Testis (tissue), 3 donors: ENCODE data around the gene KCNK4. TPM values are rescaled to one million over a fixed set of nuclear protein-coding genes. Genes with fewer than 3 reads are reported as not detected.

ENCODE experiments used
- DNase-seq: peaks from one replicate; pipeline ENCODE4 v3.0.0-alpha.2; 2019
- H3K27ac ChIP-seq, 2 donors: fragments of 200-600 bp; sonication (generic); one replicate each; pipeline ENCODE4 v1.5.1; 2019
- H3K27me3 ChIP-seq: fragments of 200-600 bp; sonication (generic); one replicate; pipeline ENCODE4 v1.5.1; 2019
- H3K36me3 ChIP-seq: fragments of 200-600 bp; sonication (generic); one replicate; pipeline ENCODE4 v1.5.1; 2017; ENCODE audit warnings: low read depth; ENCODE audit errors: missing control alignments
- H3K4me1 ChIP-seq: fragments of 200-600 bp; sonication (generic); one replicate; pipeline ENCODE4 v1.5.1; 2019
- H3K4me3 ChIP-seq, 2 donors: fragments of 200-600 bp; sonication (generic); one replicate each; pipeline ENCODE4 v1.5.1; 2017 to 2019
- H3K9me3 ChIP-seq: fragments of 200-600 bp; sonication (generic); one replicate; pipeline ENCODE4 v1.5.1; 2017
- POLR2A ChIP-seq: fragments of 450-650 bp; IDR thresholded peaks from one replicate; pipeline ENCODE4 v1.6.1; 2017; ENCODE audit warnings: antibody characterized with exemption, mild to moderate bottlenecking, moderate library complexity
- WGBS, 2 donors: methylation state at CpG; one replicate each; pipeline ENCODE4 v1.1.5; 2018; 5-methylcytosine and 5-hydroxymethylcytosine counted together
- intact Hi-C: fragments of 100-400 bp; cut with DNase I; formaldehyde crosslinking; loops from one replicate; pipeline ENCODE4 v1.15.1; 2023; ENCODE audit warnings: low total_unique reads
- polyA plus RNA-seq: library from polyadenylated mRNA; stranded (reverse); fragments of 350-450 nt; fragmentation: Illumina TruSeq; extraction: RNeasy Lipid Tissue Mini Kit (QIAGEN cat#74804); gene quantifications from one replicate; pipeline ENCODE4 v1.2.3, GENCODE V29; 2014; ENCODE audit warnings: low read depth, low replicate concordance; ENCODE audit not compliant: insufficient read depth
- total RNA-seq, 2 donors: library from RNA; depleted of rRNA; stranded (reverse); fragments of >200 nt; gene quantifications; one replicate each; pipeline ENCODE4 v1.2.3, GENCODE V29; 2016
- TF ChIP-seq, protein P1 (sequence below), 3 experiments: fragments of 450-650 bp in 2 of 3; fragments of 200-600 bp in 1 of 3; sonication (generic) in 1 of 3; IDR thresholded peaks; one replicate each; pipeline ENCODE4 v1.5.1; 2016 to 2019; ENCODE audit warnings: antibody characterized with exemption in 3 of 3, mild to moderate bottlenecking in 2 of 3, moderate library complexity in 1 of 3

Gene KCNK4
- total and polyA plus RNA-seq, 3 donors from 2014 or later = 0.24 TPM; not detected in 2

- TF ChIP-seq, protein P1, sequence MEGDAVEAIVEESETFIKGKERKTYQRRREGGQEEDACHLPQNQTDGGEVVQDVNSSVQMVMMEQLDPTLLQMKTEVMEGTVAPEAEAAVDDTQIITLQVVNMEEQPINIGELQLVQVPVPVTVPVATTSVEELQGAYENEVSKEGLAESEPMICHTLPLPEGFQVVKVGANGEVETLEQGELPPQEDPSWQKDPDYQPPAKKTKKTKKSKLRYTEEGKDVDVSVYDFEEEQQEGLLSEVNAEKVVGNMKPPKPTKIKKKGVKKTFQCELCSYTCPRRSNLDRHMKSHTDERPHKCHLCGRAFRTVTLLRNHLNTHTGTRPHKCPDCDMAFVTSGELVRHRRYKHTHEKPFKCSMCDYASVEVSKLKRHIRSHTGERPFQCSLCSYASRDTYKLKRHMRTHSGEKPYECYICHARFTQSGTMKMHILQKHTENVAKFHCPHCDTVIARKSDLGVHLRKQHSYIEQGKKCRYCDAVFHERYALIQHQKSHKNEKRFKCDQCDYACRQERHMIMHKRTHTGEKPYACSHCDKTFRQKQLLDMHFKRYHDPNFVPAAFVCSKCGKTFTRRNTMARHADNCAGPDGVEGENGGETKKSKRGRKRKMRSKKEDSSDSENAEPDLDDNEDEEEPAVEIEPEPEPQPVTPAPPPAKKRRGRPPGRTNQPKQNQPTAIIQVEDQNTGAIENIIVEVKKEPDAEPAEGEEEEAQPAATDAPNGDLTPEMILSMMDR (IDR thresholded peaks at IDR 0.05) = no peak
- TF ChIP-seq POLR2A = no peak
- no peaks in the 10 kb centered on the region for H3K9me3 ChIP-seq
- H3K27me3 ChIP-seq = no peaks in the 10 kb centered on the region
- WGBS, 2 donors = 66 to 70% methylated on average over 4 of the region's 4 CpGs
- no peak overlapping the region for H3K4me3 ChIP-seq
- H3K36me3 ChIP-seq = no peaks in the 10 kb centered on the region
- no peak overlapping the region for H3K27ac ChIP-seq
- peaks cover 12% of the 10 kb centered on the region for H3K4me1 ChIP-seq
- intact Hi-C loops = no loop called here
- no peak for DNase-seq
These were observed 48.2 kb downstream of the KCNK4 start for GRCh38 chr11:64339286-64339685.

DNA sequence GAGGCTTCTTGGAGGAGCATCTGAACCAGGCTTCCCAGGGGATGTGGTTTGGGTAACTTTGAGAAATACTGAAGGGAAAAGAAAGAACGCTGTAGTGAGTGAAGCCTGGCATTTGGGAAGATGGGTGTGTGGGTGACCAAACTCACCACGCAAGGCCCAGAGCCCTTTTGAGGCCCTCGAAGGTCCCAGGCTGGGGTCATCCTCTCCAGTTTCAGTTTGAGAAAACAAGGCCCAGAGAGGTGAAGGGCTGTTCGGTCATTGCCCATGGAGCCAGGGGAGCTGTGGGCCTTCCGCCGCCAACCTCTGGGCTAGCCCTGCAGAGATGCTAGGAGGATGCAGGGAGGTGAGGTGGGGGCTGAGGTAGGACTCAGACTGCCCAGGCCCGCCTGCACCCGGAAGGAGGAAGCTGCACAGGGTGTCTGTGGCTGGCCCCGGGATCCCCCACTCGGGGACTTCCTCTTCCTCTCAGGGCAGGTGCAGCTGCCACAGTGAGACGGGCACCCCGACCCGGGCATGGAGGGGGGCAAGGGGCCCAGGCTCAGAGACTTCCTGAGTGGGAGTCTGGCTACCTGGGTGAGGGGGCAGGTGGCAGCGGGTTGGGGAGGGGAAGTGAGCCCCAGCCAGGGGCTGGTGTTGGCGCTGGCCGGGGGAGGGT, 48.8 kb downstream of the KCNK4 start, which contains the start of gene CCDC88B:
TSS of gene CCDC88B (plus strand) at position 451 of the 655 bp plus-strand sequence. CDS start at position 514, 63 bp downstream.
- TF ChIP-seq, protein P1 (IDR thresholded peaks at IDR 0.05) = no peak
- TF ChIP-seq POLR2A = no peak
- Histone ChIP-seq H3K4me1 (peaks cover 12% of the 10 kb centered on the region), H3K4me3 (peak within 1 kb of the TSS in 1 of 2 donors; percentile 18), H3K27me3 (no peaks in the 10 kb centered on the region), H3K27ac (no peak within 1 kb of the TSS), H3K36me3 (no peaks in the 10 kb centered on the region), H3K9me3 (no peaks in the 10 kb centered on the region)
- 67 to 74% methylated on average over 10 to 14 of the region's 16 CpGs for WGBS, 2 donors
- DNase-seq = no peak
- intact Hi-C loops = no loop called here

GRCh38 chr11:64340671-64341335, 49.7 kb downstream of the KCNK4 start:
- intact Hi-C loops = no loop called here
- no peaks in the 10 kb centered on the region for H3K9me3 ChIP-seq
- H3K4me3 ChIP-seq = peak overlapping the region in 1 of 2 donors; percentile 18
- WGBS, 2 donors = 50 to 57% methylated on average over 9 to 33 of the region's 33 CpGs
- DNase-seq = peak; percentile 65
- TF ChIP-seq, protein P1 (IDR thresholded peaks at IDR 0.05) = no peak
- TF ChIP-seq POLR2A = no peak
- H3K27me3 ChIP-seq = no peaks in the 10 kb centered on the region
- H3K27ac ChIP-seq = no peak overlapping the region
- peaks cover 12% of the 10 kb centered on the region for H3K4me1 ChIP-seq
- no peaks in the 10 kb centered on the region for H3K36me3 ChIP-seq

- no peaks in the 10 kb centered on the region for H3K36me3 ChIP-seq
- 40 to 69% methylated on average over 1 to 21 of the region's 21 CpGs for WGBS, 2 donors
- DNase-seq = no peak
- peaks cover 12% of the 10 kb centered on the region for H3K4me1 ChIP-seq
- intact Hi-C loops = no loop called here
- H3K4me3 ChIP-seq = no peak overlapping the region
- H3K9me3 ChIP-seq = no peaks in the 10 kb centered on the region
- no peaks in the 10 kb centered on the region for H3K27me3 ChIP-seq
- TF ChIP-seq, protein P1 (IDR thresholded peaks at IDR 0.05) = no peak
- TF ChIP-seq POLR2A = no peak
- no peak overlapping the region for H3K27ac ChIP-seq
These were observed 50.3 kb downstream of the KCNK4 start for GRCh38 chr11:64341429-64341828.
